Caco-2 (cell line): ENCODE measurements around the gene TCF7L2. TPM values are rescaled to one million over a fixed set of nuclear protein-coding genes. Genes with fewer than 3 reads are reported as not detected.

Experiments
- BruUV-seq: library from RNA; stranded (reverse); fragments of 400-500 nt; replicated peaks from 2 replicates; lab custom pipeline; 2021; lab: Mats Ljungman, UMichigan
- CTCF ChIA-PET: fragments of 300-600 bp; sonication (Branson Sonifier 250); formaldehyde crosslinking; loops from one replicate; lab custom pipeline; 2022; ENCODE audit warnings: antibody characterized with exemption; lab: Charles Lee
- POLR2A ChIA-PET: fragments of 300-600 bp; sonication (Branson Sonifier 250); formaldehyde crosslinking; loops from one replicate; lab custom pipeline; 2022; ENCODE audit warnings: antibody characterized with exemption; lab: Charles Lee
- DNase-seq, 2 experiments: peaks; one replicate each; pipeline versions ENCODE4 v3.0.0 to v3.0.0-alpha.2; 2020 to 2022
- H3K27me3 ChIP-seq: replicated peaks from 2 replicates; pipeline ENCODE4 v1.6.0; 2011; ENCODE audit warnings: low read length; ENCODE audit not compliant: control insufficient read depth, insufficient read depth
- H3K36me3 ChIP-seq: 2 replicates; pipeline ENCODE4 v1.5.1; 2011; ENCODE audit warnings: low read length; ENCODE audit not compliant: control insufficient read depth, insufficient read depth
- H3K4me1 ChIP-seq: fragments of 250-450 bp; sonication (Bioruptor Pico); 2 replicates; pipeline ENCODE4 v1.5.1; 2020; ENCODE audit warnings: mild to moderate bottlenecking
- H3K4me3 ChIP-seq: 2 replicates; pipeline ENCODE4 v1.5.1; 2011; ENCODE audit warnings: low read depth, mild to moderate bottlenecking, control low read depth, low read length
- H3K9me3 ChIP-seq: fragments of 250-450 bp; sonication (Bioruptor Pico); 2 replicates; pipeline ENCODE4 v1.5.1; 2020; ENCODE audit warnings: mild to moderate bottlenecking, moderate library complexity
- H3K27ac Mint-ChIP-seq: one replicate; pipeline ENCODE4 v1.8.0; 2022; ENCODE audit warnings: mixed read lengths; ENCODE audit not compliant: unreplicated experiment
- H3K27me3 Mint-ChIP-seq: one replicate; pipeline ENCODE4 v1.8.0; 2022; ENCODE audit warnings: mixed read lengths; ENCODE audit not compliant: insufficient read depth, unreplicated experiment
- H3K36me3 Mint-ChIP-seq: one replicate; pipeline ENCODE4 v1.8.0; 2022; ENCODE audit warnings: mild to moderate bottlenecking, mixed read lengths; ENCODE audit not compliant: insufficient read depth, unreplicated experiment
- H3K4me1 Mint-ChIP-seq: one replicate; pipeline ENCODE4 v1.8.0; 2022; ENCODE audit warnings: low read depth, mixed read lengths; ENCODE audit not compliant: unreplicated experiment
- H3K4me3 Mint-ChIP-seq: one replicate; pipeline ENCODE4 v1.8.0; 2022; ENCODE audit warnings: mild to moderate bottlenecking, moderate library complexity, mixed read lengths; ENCODE audit not compliant: unreplicated experiment
- H3K9me3 Mint-ChIP-seq: one replicate; pipeline ENCODE4 v1.8.0; 2022; ENCODE audit warnings: mixed read lengths; ENCODE audit not compliant: unreplicated experiment
- CTCF ChIP-seq, 2 experiments: fragments of 200-600 bp in 1 of 2; IDR thresholded peaks; 1 replicate in 1 of 2; 2 replicates in 1 of 2; pipeline versions ENCODE4 v1.5.1 to v1.8.0; 2011 to 2022; ENCODE audit warnings: antibody characterized with exemption in 1 of 2, control low read depth in 1 of 2, inconsistent platforms in 1 of 2, low read depth in 1 of 2, low read length in 1 of 2, mild to moderate bottlenecking in 1 of 2, moderate library complexity in 1 of 2; ENCODE audit not compliant: insufficient read depth in 1 of 2, severe bottlenecking in 1 of 2, unreplicated experiment in 1 of 2
- intact Hi-C: fragments of 100-400 bp; cut with micrococcal nuclease; formaldehyde crosslinking; loops from one replicate; pipeline ENCODE4 v1.10.0; 2022; ENCODE audit not compliant: unreplicated experiment
- total RNA-seq: library from RNA; stranded (reverse); gene quantifications from 2 replicates; pipeline ENCODE4 v1.2.3, GENCODE V29; 2022

TCF7L2 gene
- total RNA-seq, 1 experiment from 2014 or later, result 45.4 TPM

- Histone ChIP-seq H3K9me3 (no peaks in the 10 kb centered on the region), H3K36me3 (0 out of 2 replicates have a peak, but pooled peaks cover 1% of the 10 kb centered on the region), H3K27me3 (no peaks in the 10 kb centered on the region), H3K4me1 (no peaks in the 10 kb centered on the region), H3K4me3 (no peak overlapping the region)
- H3K36me3 Mint-ChIP-seq, result peaks cover 25% of the 10 kb centered on the region
- TF ChIP-seq CTCF (IDR thresholded peaks at IDR 0.05; ENCODE audit: insufficient read depth in 1 of 2, low read depth in 1 of 2, low read length in 1 of 2, severe bottlenecking in 1 of 2, unreplicated experiment in 1 of 2), result no peak
- no peak overlapping the region for H3K4me3 Mint-ChIP-seq
- BruUV-seq, result no TSS peak
- no peaks in the 10 kb centered on the region for H3K9me3 Mint-ChIP-seq
- no peak overlapping the region for H3K27ac Mint-ChIP-seq
- no peak for DNase-seq
- intact Hi-C loops, result no loop called here
- H3K27me3 Mint-ChIP-seq, result no peaks in the 10 kb centered on the region
- H3K4me1 Mint-ChIP-seq, result no peaks in the 10 kb centered on the region
- POLR2A ChIA-PET, result no interaction called here
- CTCF ChIA-PET, result no interaction called here
These were observed 219.9 kb downstream of the TCF7L2 start for GRCh38 chr10:113169853-113170460.

- DNase-seq, result no peak
- intact Hi-C loops, result no loop called here
- H3K9me3 Mint-ChIP-seq, result no peaks in the 10 kb centered on the region
- Histone ChIP-seq H3K27me3 (no peaks in the 10 kb centered on the region), H3K9me3 (no peaks in the 10 kb centered on the region), H3K36me3 (no peaks in the 10 kb centered on the region), H3K4me3 (no peak overlapping the region), H3K4me1 (peaks cover 6% of the 10 kb centered on the region; the same call in 1 of the 2 replicates)
- no peak overlapping the region for H3K27ac Mint-ChIP-seq
- ChIA-PET CTCF (no interaction called here), POLR2A (no interaction called here)
- TF ChIP-seq CTCF (IDR thresholded peaks at IDR 0.05; ENCODE audit: insufficient read depth in 1 of 2, low read depth in 1 of 2, low read length in 1 of 2, severe bottlenecking in 1 of 2, unreplicated experiment in 1 of 2), result no peak
- H3K27me3 Mint-ChIP-seq, result no peaks in the 10 kb centered on the region
- no TSS peak for BruUV-seq
- H3K36me3 Mint-ChIP-seq, result peaks cover 19% of the 10 kb centered on the region
- no peak overlapping the region for H3K4me3 Mint-ChIP-seq
- H3K4me1 Mint-ChIP-seq, result no peaks in the 10 kb centered on the region
These were observed 221.6 kb downstream of the TCF7L2 start for GRCh38 chr10:113171662-113172061.

GRCh38 chr10:113175176-113175575 is 225.1 kb downstream of the TCF7L2 start:
- Histone ChIP-seq H3K9me3 (no peaks in the 10 kb centered on the region), H3K4me3 (no peak overlapping the region), H3K36me3 (no peaks in the 10 kb centered on the region), H3K27me3 (no peaks in the 10 kb centered on the region), H3K4me1 (peaks cover 6% of the 10 kb centered on the region; the same call in 1 of the 2 replicates)
- peaks cover 6% of the 10 kb centered on the region for H3K36me3 Mint-ChIP-seq
- ChIA-PET CTCF (no interaction called here), POLR2A (interaction anchor here (1.0 kb wide), 1 partner anchor 32 kb away, joined by 3 read pairs; no protein-coding TSS in a partner anchor)
- H3K27ac Mint-ChIP-seq, result no peak overlapping the region
- BruUV-seq, result no TSS peak
- no peak for TF ChIP-seq CTCF (IDR thresholded peaks at IDR 0.05; ENCODE audit: insufficient read depth in 1 of 2, low read depth in 1 of 2, low read length in 1 of 2, severe bottlenecking in 1 of 2, unreplicated experiment in 1 of 2)
- H3K4me1 Mint-ChIP-seq, result no peaks in the 10 kb centered on the region
- H3K9me3 Mint-ChIP-seq, result no peaks in the 10 kb centered on the region
- no peaks in the 10 kb centered on the region for H3K27me3 Mint-ChIP-seq
- intact Hi-C loops, result no loop called here
- no peak for DNase-seq
- no peak overlapping the region for H3K4me3 Mint-ChIP-seq
